Esophagus squamous epithelium (tissue), 4 donors: ENCODE measurements around the gene ADGRV1.

ENCODE experiments used
- CTCF ChIP-seq, 6 experiments: fragments of 450-650 bp in 4 of 6; fragments of 200-600 bp in 2 of 6; sonication (generic) in 2 of 6; IDR thresholded peaks; one replicate each; pipeline ENCODE4 v1.5.1; 2016 to 2019; ENCODE audit warnings: antibody characterized with exemption in 6 of 6, mild to moderate bottlenecking in 4 of 6, moderate library complexity in 4 of 6
- POLR2A ChIP-seq, 4 donors: fragments of 450-650 bp; IDR thresholded peaks; one replicate each; pipeline ENCODE4 v1.6.1; 2017; ENCODE audit warnings: antibody characterized with exemption in 4 of 4, mild to moderate bottlenecking in 4 of 4, moderate library complexity in 3 of 4

- no peak for TF ChIP-seq CTCF (IDR thresholded peaks at IDR 0.05)
- TF ChIP-seq POLR2A (IDR thresholded peaks at IDR 0.05) = no peak
Measured at GRCh38 chr5:90981821-90982220, 423.2 kb downstream of the ADGRV1 start.
